Activated CD4-positive, alpha-beta T cell treated with anti-CD3 and anti-CD28 coated beads, Interleukin-2, amount 50 U/mL, for 4 hours (primary cell): ENCODE measurements around the gene TIMM17A.
A peak's percentile ranks its signal among the peaks of the same experiment; 100 is the strongest.
"Not testable (repeated sequence)": the region's sequence is repeated elsewhere in the genome, so short reads cannot be mapped to it uniquely, and the experiment has no call there.

Experiments
- DNase-seq, 2 experiments: peaks; one replicate each; pipeline ENCODE4 v3.0.0-alpha.2; 2020

The TIMM17A gene

DNA sequence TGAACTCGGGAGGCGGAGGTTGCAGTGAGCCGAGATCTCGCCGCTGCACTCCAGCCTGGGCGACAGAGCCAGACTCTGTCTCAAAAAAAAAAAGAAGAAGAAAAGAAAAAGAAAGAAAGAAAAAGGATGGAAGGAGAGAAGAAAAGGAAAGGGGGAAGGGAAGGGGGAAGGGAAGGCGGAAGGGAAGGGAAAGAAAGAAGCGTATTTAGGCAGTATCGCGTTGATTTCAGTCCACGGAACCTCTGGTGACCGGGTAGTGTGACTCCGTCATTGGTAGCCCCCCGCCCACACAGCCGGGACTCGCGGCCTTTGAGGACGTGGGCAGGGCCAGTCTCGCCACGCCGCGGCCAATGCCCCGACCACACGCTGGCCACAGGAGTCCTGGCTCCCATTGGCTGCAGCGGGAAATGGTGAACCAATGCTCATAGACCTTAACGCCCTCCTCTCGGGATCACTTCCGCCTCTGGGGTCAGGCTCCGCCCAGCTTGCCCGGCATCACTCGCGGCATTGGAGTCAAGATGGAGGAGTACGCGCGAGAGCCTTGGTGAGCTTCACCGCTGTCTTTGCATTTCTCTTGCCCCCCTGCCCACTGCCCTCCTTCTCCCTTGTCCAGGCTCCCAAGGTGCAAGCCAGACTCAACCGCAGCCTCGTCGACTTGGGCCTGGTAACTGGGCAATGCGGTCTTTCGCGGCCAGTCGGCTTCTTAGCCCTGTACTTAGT lies at the start of gene TIMM17A:
TSS of gene TIMM17A (plus strand) at position 495 of the 720 bp plus-strand sequence. CDS start at position 519, 24 bp downstream.
- DNase-seq, result peak; percentile 89 to 90

DNA sequence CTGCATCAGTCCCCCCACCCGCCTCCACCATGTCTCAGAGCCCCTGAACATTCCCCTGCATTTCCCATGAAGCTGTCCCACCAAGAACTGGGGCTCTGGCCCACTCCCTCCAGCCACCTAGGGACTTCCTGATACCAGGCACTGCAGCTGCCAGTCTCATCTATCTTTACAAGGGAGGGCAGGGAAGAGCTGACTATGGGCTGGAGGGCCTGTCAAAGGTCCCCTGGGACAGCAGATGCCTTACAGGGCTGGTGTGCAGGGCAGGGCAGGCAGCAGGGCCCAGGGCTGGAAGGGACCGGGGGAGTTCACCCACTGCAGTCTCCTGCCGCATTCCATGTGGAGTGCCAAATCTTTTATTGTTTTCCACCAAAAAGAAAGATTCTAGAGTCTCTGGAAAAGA lies 49.0 kb upstream of the TIMM17A start:
- DNase-seq, result no peak

DNA sequence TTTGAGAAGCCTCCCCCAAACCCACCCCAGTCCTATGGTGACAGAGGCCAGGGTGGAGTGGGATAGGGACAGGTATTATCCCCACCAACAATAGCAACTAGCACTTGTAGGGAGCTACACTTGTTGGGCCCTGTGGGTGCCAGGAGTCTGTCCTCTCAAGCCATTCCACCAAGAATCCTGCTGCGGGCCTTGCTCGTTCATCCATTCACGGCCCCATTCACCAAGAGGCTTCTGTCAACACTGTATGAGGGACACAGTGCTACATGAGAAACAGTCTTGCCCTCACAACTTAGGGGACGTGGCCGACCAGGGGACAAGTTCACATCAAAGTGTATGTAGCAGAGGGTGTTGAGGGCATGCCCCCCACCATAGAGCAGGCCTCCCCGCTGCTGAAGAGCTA lies 47.7 kb upstream of the TIMM17A start:
- DNase-seq, result no peak

DNA sequence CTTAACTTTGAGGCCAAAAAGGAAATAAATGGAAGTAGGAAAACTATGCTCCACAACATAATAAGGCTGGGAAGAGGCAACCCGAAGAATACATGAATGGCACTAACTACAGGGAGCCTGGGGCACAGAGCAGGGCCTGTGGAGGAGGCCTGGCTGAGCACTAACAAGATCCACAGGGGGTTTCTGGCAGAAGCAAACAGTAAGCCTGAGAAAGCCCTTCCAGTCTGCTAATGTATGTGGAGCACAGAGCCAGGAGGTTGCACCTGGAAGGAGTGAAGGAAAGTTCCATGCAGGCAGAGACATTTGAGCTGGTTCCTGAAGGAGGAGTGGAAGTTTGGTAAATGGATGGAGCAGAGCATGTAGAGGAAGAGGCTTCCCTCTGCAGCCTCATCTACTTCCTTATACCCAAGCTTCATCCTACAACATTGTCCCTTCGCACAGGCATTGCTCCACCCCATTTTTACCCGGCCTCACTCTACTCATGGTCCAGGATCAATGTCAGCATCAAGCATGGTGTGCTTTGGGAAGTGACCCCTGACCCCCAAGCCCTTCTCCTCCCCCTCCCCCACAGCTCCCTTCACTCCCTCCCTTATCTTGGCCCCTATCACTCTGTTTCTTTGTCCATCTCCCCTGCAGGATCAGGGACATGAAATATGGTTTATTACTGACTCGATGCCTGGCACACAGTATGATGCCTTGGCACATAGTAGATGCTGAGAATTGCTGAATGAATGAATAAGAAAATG lies 43.3 kb upstream of the TIMM17A start:
- DNase-seq, result no peak

DNA sequence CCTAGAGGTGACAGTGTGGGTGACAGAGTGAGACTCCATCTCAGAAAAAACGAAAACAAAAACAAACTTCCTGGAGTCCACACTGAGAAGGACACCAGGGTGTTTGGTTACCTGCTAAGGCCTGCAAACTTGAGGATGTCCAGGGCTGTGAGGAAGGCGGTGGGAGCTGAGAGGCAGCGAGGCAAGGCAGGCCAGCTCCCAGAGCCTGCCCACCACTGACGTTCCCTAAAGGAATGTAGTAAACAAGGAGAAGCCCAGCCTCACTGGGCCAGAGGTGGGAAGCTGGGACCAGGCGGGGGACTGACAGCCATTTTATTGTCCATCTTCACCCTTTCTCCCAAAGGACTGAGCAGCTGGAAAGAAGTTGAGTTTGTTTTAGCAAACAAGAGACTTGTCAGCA lies 42.5 kb upstream of the TIMM17A start:
- no peak for DNase-seq

DNA sequence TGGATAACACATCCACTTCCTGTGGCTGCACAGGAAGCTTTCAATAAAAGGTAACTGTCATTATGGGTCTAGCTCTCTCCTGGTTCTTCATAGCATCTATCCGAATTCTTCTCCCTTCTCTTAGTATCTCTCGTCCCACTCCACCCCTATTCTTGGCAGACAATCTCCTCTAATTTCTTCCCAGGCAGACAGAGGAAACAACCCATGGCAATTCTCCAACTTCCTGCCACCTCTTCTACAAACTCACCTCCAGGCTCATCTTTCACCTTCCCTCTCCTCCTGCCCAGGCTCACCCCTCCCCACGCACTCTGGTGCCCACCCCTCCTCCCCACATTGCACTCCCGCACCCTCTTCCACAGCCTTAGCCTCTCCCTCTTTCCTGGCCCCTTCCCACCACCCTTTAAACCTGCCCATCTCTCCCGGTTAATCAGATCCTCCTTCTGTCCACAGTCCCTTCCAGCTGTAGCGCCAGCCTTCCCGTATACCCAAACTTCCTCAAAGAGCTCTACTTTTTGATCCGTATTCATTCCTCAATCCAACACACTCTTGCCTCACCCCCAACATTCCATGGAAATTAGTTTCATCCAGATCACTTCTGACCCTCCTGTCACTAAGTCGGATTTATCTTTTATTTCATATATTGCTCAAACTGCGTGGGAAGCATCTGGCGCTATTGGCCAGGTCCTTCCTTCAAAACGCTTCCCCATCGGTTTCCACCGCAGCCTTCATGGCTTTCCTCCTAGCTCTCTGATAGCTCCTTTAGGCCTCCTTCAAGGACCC lies 40.7 kb upstream of the TIMM17A start:
- DNase-seq, result no peak

DNA sequence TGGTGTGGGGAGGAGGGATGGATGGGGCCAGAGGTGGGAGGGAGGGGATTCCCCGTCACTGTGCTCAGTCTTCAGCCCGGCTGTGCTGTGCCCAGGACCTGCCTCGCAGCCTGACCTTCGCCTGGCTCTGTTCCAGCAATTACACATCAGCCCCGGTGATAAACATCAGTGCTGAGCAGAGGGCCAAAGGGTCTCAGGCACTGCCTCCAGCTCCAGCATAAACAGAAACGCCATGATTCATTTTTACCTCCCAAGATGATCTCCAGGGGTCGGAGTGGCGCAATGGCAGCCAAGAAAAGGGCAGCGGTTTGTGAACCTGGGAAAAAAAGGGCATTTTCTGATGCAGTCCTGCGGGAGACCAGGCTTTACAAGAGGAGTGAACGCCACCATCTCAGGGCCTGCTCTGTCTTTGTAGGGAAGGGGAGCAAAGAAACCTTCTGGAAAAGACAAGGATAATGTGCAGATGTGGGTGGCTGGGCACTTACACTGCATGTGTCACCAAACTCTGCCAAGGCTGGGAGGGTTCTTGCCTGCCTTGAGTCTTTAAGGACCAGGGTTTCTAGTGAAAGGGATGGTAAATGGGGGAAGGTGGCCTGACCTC lies 38.6 kb upstream of the TIMM17A start:
- no peak for DNase-seq

DNA sequence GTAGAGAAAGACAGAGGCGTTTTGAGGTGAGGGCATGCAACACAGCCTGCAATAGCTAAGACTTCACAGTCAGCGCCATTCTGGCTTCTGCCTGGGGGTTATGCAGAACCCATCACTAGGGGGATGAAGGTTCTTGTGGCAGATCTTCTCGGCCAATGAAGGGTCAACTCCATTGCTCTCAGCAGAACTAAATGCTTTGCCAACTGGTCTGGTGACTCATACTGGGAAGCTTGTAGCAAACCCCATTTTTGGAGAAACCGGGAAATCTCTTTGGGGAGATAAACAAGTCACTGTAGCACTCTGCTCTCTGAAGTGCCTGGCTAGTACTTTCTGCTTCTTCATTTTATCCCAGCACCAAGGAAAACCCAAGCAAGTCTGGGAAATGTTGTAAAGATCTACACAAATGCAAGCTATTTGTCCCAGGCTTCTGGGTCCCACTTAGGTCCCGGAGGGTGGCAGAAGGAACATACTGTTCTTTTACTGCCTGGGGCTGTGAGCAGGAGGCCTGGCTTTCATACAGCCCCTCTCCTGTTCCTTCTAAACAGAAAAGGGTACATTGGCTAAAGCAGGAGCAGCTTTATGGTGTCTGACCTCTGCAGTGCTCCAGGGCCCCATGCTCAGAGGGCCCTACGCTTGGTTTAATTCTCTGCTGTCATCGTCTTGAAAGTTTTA lies 37.8 kb upstream of the TIMM17A start:
- no peak for DNase-seq

DNA sequence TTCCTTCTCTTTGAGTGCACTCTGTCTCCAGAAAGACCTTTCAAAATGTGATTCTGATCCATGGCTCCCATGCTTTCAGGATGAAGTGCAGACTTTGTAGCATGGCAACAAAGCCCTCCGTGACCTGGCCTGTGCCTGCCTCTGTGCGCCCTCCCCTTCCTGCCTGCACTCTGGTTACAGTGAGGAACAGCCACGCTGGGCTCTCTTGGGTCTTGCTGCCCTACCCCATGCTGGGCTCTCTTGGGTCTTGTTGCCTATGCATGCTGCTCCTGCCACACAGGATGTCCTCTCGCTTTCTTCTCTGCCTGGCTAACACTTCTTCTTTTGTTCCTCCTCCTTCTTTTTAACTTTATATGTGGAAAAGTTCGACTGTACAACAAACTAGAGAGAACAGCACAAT lies 37.0 kb upstream of the TIMM17A start:
- DNase-seq, result no peak

DNA sequence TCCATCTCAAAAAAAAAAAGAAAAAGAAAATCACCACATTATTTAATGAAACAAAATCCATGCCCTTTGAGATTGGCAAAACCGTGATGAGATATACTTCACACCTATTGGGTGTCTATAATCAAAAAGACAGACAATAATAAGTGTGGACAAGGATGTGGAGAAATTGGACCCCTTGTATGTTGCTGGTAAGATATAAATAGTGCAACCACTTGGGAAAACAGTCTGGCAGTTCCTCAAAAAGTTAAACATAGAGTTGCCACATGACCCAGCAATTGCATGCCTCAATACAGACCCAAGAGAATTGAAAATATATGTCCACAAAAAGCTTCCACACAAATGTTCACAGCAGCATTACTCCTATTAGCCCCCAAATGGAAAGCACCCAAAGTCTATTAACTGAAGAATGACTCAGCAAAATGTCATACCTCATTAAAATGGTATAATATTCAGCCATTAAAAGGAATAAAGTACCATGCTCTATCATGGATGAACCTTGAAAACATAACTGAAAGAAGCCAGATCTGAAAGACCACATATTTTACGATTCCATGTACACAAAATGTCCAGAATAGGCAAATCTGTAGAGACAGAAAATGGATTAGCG lies 33.2 kb upstream of the TIMM17A start:
- no peak for DNase-seq

DNA sequence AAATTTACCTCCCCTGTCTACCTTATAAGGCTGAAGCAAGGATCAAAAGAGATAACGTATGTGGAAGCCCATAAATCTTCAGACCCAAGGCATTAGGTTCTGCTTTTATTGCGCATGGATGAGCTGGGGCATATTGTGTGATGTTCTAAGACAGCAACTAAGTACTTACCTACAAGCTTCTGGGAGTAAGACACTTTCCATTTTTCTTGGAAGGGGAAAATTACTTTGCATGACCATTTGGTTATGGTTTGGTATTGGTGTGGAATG lies 30.1 kb upstream of the TIMM17A start:
- DNase-seq, result no peak

DNA sequence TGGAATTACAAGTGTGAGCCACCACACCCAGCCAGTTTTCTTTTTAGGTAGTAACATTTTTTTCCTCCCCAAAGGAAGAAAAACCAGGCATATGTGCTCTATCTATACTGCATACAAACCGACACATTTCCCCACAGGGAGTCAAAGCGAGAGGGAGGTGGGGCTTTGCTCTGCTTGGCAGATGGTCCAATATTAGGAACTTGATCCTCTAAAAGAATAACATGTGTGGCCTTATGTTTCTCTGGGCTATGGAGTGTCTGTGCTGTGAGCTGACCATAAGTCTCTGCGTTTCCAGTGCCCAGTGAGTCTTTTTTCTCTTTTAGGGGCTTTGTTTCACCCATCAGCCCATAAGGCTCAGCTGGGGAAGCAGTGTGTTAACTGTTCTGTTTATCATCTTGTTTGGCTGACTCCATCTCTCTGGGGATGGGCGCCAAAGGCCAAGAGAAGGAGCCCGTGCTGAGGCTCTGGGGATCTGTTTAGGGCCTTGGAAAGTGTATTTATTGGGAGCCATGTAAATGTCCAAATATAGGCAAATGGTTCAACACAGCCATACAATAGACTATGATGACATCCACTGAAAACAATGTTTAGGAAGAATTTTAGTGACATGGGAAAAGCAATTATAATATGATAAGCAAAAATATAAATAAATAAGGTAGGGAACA lies 29.2 kb upstream of the TIMM17A start:
- DNase-seq, result no peak

DNA sequence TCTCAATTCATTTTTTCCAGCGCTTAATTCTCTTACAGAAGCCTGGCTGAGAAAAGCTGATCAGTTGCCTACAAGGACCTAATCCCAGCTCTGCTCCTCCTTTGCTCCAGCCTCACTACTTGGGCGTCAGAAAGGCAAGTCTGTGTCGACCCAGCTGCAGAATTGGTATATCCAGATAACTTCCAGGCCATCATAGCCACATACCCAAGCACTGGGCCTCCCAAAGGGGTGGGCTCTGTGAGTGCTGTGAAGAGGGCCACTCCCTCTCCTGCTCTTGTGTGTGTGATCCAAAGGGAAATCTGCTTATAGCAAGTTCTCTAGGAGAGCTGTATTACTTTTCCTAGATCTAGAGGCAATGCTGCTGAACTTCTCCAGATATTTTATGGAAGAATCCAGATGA lies 27.0 kb upstream of the TIMM17A start:
- no peak for DNase-seq

DNA sequence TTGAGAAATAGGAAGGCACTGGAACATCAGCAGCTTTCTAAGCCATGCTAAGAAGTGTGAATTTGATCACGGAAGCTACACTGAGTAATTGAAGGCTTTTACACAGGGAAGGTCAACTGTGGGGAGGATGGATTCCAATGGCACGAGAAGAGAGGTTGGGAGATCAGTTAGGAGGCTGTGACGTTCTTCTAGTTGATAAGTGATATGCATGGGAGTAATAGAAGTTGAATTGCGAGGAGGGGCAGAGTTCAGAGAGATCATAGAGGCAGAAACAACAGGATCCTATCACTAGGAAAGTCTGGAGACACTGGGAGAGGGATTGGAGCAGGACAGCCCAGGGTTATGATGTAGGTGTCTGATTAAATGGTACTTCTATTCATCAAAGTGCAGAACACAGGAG lies 25.2 kb upstream of the TIMM17A start:
- no peak for DNase-seq

DNA sequence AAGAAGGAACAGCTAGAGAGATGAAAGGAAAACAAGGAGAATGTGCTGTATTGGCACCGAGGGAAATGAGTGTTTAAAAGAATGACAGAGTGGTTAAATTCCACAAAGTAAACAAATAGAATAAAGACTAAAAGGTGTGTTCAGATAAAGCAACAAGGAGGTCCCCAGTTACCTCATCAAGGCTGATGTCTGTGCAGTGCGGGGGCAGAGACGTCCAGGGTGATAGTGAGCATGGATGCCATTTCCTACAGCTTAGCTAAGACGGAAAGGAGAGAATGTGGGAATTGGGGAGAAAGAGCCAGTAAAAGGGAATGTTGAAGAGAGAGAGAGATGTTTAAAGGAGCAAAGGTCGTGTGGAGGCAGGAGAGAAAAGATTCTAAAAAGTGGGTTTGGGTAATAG lies 24.5 kb upstream of the TIMM17A start:
- DNase-seq, result no peak

DNA sequence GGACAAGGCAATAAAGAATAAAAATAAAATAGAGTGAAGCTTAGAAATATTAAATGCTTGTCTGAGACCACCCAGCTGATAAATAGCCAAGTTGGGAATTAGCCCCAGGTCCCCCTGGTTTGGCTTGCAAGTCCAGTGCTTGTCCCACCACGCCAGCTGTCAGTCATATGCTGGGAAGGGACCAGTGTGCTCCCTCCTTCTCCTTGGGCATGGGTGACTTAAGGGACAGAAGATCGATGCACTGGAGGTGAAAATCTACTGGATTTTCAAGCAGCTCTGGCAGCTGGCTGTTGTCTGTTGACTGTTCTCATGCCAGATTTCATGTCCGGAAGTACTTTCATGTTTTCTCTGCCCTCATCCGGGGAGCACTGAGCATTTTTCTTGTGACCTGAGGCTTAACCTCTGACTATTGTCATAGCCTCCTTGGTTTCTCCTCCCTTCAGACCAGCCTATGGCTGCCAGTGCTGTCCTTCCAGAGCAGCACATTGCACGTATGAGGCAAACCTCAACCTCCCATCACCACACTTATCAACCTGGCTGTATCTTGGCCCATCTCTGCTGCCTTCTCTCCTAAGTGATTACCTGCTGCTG lies 21.4 kb upstream of the TIMM17A start:
- DNase-seq, result no peak

DNA sequence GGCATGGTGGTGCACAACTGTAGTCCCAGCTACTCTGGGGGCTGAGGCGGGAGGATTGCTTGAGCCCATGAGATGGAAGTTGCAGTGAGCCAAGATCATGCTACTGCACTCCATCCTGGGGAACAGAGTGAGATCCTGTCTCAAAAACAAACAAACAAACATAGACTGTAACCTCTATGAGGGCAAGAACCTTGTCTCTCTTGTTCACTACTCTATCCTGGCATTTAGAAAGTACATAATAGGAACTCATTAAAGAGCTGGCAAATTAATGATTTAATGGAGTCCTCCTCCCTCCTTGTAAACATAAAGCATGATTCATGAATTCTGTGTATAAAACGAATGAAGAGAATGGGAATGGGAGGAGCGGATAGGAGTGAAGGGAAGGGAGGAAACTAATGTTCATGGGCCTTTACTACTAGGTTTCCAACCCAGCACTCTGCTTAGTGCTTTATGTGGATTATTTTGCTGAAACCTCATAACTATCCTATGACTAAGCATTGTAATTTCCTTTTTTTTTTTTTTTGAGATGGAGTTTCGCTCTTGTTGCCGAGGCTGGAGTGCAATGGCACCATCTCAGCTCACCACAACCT lies 17.6 kb upstream of the TIMM17A start:
- DNase-seq, result no peak

DNA sequence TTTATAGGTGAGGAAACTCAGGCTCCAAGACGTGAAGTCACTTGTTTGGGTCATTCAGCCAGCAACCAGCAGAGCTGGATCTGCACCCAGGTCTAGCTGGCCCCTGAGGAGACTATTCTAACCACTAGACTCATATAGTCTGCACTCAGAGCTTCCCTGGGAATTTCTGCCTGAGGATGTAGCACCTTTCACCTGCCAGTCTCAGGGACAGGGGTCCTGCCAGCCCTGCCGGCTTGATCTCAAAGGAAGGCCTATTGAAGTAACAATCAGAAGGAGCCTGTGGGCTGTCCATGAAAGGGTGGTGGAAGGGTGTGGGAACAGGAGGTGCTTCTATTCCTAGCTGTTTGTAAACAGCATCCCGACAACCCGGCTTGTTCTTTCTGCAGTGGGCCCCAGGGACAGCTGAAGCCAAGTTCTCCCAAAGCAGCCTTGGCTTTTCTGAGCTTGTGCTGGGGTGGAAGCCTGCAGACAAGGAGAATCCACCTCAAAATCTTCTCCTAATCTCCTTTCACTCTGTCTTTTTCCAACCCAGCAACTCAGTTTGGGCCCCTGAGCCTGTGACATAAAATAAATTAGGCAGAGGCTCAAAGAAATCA lies 16.8 kb upstream of the TIMM17A start:
- DNase-seq, result no peak

DNA sequence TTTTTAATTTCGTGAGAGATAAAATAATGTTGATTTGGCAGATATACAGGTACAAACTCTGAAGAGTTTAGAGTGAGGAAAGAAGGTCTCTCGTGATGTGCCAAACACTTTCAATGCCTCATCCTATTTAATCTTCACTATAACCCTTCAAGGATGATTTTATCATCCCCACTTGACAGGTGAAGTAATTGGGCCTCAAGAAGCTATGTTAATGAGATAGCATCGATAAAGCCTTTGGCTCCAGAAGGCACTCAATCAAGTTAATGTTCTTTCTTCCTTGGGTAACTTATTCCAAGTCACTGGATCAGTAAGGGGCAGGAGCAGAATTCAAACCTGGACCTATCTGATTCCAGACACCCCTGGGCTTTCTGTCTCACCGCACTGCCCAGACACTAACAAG lies 16.2 kb upstream of the TIMM17A start:
- DNase-seq, result no peak

DNA sequence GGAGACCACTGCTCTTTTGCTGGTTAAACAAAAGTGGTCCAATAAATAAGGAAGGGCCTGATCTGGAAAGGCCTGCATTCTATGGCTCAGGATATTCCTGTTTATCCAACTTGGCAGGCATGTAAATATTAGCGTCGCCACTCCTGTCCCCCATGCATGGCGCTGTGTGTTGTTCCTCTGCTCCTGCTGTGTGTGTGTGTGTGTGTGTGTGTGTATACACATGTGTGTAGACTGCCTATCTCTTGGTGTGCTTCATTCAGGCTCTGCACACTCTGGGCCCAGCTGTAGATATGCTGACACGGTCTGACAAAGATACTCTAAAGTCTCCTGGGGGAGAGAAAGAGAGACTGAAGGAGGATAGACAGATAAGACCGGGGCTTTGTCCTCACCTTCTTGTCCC lies 15.7 kb upstream of the TIMM17A start:
- no peak for DNase-seq

DNA sequence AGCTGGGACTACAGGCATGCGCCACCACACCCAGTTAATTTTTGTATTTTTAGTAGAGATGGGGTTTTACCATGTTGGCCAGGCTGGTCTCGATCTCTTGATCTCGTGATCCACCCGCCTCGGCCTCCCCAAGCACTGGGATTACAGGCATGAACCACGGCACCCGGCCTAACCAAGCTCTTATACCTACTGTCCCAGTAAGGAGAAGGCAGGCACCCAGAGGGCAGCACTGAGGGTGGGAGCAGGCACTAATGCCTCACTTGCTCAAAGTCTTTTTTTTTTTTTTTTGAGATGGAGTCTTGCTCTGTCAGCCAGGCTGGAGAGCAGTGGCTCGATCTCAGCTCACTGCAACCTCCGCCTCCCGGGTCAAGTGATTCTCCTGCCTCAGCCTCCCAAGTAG lies 15.0 kb upstream of the TIMM17A start:
- DNase-seq, result not testable (repeated sequence)
